ENCODE results near the gene FMNL2.

Gene FMNL2

GRCh38 chr2:152462779-152463178 is 127.8 kb downstream of the FMNL2 start:
- no peak for TF ChIP-seq ZFX (IDR thresholded peaks at IDR 0.05; ENCODE audit: borderline replicate concordance)
- no peak for TF ChIP-seq CTCF (IDR thresholded peaks at IDR 0.05)
- H3K27ac ChIP-seq: no peak overlapping the region

- no peak for TF ChIP-seq ZFX (IDR thresholded peaks at IDR 0.05; ENCODE audit: borderline replicate concordance)
- TF ChIP-seq CTCF (IDR thresholded peaks at IDR 0.05): no peak
- H3K27ac ChIP-seq: no peak overlapping the region
These were observed 130.0 kb downstream of the FMNL2 start for GRCh38 chr2:152464851-152465470.

GRCh38 chr2:152465541-152465940 is 130.6 kb downstream of the FMNL2 start:
- H3K27ac ChIP-seq: no peak overlapping the region
- TF ChIP-seq ZFX (IDR thresholded peaks at IDR 0.05; ENCODE audit: borderline replicate concordance): no peak
- no peak for TF ChIP-seq CTCF (IDR thresholded peaks at IDR 0.05)

DNA sequence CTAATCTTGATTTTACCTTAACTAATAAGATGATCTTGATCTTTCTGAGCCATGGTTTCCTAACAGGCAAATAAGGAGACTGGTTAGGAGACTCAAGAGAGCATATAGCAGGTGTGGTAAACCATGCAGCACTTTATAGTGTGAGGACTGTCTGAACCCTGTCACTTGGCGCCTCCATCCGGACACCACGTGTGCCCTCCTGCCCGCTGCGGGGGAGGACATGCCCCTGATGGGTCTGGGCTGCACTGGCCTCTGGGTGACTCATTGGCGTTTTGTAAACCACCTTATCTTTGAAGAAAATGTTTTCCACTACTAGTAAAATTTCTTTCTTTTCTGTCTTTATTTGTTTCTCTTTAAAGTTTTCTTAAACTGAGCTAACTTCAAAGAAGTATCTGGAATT is 131.1 kb downstream of the FMNL2 start:
- H3K27ac ChIP-seq: no peak overlapping the region
- TF ChIP-seq CTCF (IDR thresholded peaks at IDR 0.05): no peak
- no peak for TF ChIP-seq ZFX (IDR thresholded peaks at IDR 0.05; ENCODE audit: borderline replicate concordance)

GRCh38 chr2:152466980-152467676 is 132.2 kb downstream of the FMNL2 start:
- no peak for TF ChIP-seq CTCF (IDR thresholded peaks at IDR 0.05)
- TF ChIP-seq ZFX (IDR thresholded peaks at IDR 0.05; ENCODE audit: borderline replicate concordance): no peak
- H3K27ac ChIP-seq: no peak overlapping the region

DNA sequence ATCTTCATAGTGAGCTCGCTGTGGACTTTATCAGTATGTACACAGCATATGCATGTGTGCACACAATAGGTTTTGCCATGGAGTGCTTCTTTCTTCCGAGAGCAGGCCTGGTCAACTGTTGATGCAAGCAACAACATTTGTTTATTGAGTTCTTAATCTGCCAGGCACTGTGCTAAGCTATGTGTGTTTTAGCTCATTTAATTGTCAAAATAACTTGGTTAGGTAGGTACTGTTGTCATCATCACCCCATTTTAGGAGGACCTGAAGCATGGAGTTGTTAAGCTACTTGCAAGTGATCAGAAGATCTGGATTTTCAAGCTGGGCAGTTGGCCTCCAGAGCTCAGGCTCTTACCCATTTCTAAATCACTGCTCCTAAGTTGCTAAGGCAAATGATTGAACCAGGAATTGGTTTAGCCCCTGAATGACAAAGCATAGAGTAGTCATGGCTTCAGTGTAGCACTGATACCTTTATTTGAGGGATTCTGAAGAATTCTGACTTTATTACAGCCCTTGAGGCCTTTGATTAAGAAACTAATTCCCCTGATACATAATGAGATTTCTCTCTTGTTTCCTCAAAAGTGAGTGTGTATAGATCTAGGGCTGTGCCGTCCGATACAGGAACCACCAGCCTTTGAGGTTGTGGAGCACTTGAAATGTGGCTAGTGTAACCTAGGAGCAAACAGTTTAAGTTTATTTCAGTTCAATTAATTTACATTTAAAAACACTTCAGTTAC is 132.9 kb downstream of the FMNL2 start:
- no peak overlapping the region for H3K27ac ChIP-seq
- no peak for TF ChIP-seq ZFX (IDR thresholded peaks at IDR 0.05; ENCODE audit: borderline replicate concordance)
- no peak for TF ChIP-seq CTCF (IDR thresholded peaks at IDR 0.05)
